ENCODE measurements around the gene NSUN3.

NSUN3 gene

DNA sequence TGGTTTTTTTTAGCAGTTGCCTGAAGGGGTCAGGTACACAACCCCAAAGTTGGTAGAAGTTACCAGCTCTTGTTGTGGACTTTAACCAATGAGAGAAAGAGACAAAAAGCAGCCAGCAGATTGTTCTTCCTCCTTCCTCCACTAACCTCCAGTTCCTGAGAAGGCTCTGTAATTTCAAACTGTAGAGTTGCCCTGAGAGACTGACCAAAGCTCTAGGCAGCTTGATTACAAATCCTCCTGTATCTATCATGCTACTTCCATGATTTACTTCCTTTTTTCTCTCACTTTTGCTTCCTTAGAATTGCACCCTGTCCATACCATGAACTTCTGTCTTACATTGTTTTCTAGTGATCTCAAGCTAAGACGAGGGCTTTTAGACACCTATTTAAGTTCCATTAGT is 29.2 kb downstream of the NSUN3 start:
- H3K4me1 ChIP-seq (ENCODE audit: control insufficient read depth in 1 of 2, insufficient read depth in 2 of 2, low read length in 2 of 2) = no peaks in the 10 kb centered on the region
- no peak overlapping the region for H3K4me3 ChIP-seq (ENCODE audit: low read depth, low read length)
- no peak overlapping the region for H2BK120ac ChIP-seq (ENCODE audit: insufficient read depth, low read length, poor library complexity)
- no peak overlapping the region for H2BK5ac ChIP-seq (ENCODE audit: low read depth, low read length, poor library complexity)
- no peak overlapping the region for H3K18ac ChIP-seq (ENCODE audit: low read length)
- no peak overlapping the region for H4K12ac ChIP-seq (ENCODE audit: low read depth, low read length)
- H3K36me3 ChIP-seq (ENCODE audit: control insufficient read depth in 1 of 2, insufficient read depth in 2 of 2, low read length in 2 of 2) = peaks cover 2% of the 10 kb centered on the region in 2 experiments
- no peak overlapping the region for H3K14ac ChIP-seq (ENCODE audit: low read length)
- H4K91ac ChIP-seq (ENCODE audit: low read depth, low read length) = no peak overlapping the region
- no peak overlapping the region for H2AK5ac ChIP-seq (ENCODE audit: low read length)
- no peak for DNase-seq
- H3K27me3 ChIP-seq (ENCODE audit: insufficient read depth, low read length) = no peaks in the 10 kb centered on the region
- H2BK12ac ChIP-seq (ENCODE audit: low read length) = no peak overlapping the region
- no peak overlapping the region for H4K8ac ChIP-seq (ENCODE audit: low read depth, low read length)
- no peaks in the 10 kb centered on the region for H3K79me2 ChIP-seq (ENCODE audit: control insufficient read depth, insufficient read depth, low read length, poor library complexity)
- no peak overlapping the region for H3K23ac ChIP-seq (ENCODE audit: low read length)
- no peak overlapping the region for H3K27ac ChIP-seq (ENCODE audit: low read depth, low read length)
- no peak overlapping the region for H2AFZ ChIP-seq (ENCODE audit: insufficient read depth, low read length, poor library complexity)
- no peak overlapping the region for H3K4me2 ChIP-seq (ENCODE audit: low read length)
- H3K9me3 ChIP-seq (ENCODE audit: insufficient read depth, low read depth, low read length) = no peaks in the 10 kb centered on the region
- H3K4ac ChIP-seq (ENCODE audit: low read depth, low read length) = no peak overlapping the region
- WGBS (ENCODE audit: extremely low coverage, insufficient coverage, insufficient read length) = no CpG with 5 or more reads among the region's 1 CpG
- no peaks in the 10 kb centered on the region for H3K79me1 ChIP-seq (ENCODE audit: low read length)
- no peak overlapping the region for H3K9ac ChIP-seq (ENCODE audit: low read length)

DNA sequence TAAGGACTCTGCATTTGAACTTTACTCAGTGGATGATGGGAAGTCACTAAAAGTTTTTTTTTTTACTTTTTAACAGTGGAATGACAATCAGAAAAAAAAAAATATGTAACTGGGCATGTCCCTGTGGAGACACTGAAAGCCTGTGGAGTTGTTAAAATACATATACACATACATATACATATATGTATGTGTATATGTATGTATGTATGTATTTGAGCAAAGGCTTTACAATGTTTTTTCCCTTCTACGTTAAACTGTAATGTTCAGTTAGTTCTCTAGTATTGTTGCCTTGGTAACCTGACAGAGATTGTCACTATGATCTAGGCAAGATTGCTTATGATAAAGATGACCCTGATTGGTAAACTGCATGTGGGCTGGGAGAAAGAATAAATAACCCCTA is 30.3 kb downstream of the NSUN3 start:
- no peak for DNase-seq
- Histone ChIP-seq H3K27ac (ENCODE audit: low read depth, low read length) (no peak overlapping the region), H2BK12ac (ENCODE audit: low read length) (no peak overlapping the region), H3K18ac (ENCODE audit: low read length) (no peak overlapping the region), H4K8ac (ENCODE audit: low read depth, low read length) (no peak overlapping the region), H3K4ac (ENCODE audit: low read depth, low read length) (no peak overlapping the region), H3K9ac (ENCODE audit: low read length) (no peak overlapping the region), H2BK5ac (ENCODE audit: low read depth, low read length, poor library complexity) (no peak overlapping the region), H4K91ac (ENCODE audit: low read depth, low read length) (no peak overlapping the region), H3K79me2 (ENCODE audit: control insufficient read depth, insufficient read depth, low read length, poor library complexity) (no peaks in the 10 kb centered on the region), H3K79me1 (ENCODE audit: low read length) (no peaks in the 10 kb centered on the region), H2AK5ac (ENCODE audit: low read length) (no peak overlapping the region), H4K12ac (ENCODE audit: low read depth, low read length) (no peak overlapping the region), H3K27me3 (ENCODE audit: insufficient read depth, low read length) (no peaks in the 10 kb centered on the region), H2AFZ (ENCODE audit: insufficient read depth, low read length, poor library complexity) (no peak overlapping the region), H3K36me3 (ENCODE audit: control insufficient read depth in 1 of 2, insufficient read depth in 2 of 2, low read length in 2 of 2) (peaks cover 2% of the 10 kb centered on the region in 2 experiments), H3K4me3 (ENCODE audit: low read depth, low read length) (no peak overlapping the region), H3K4me1 (ENCODE audit: control insufficient read depth in 1 of 2, insufficient read depth in 2 of 2, low read length in 2 of 2) (no peaks in the 10 kb centered on the region), H3K9me3 (ENCODE audit: insufficient read depth, low read depth, low read length) (no peaks in the 10 kb centered on the region), H2BK120ac (ENCODE audit: insufficient read depth, low read length, poor library complexity) (no peak overlapping the region), H3K23ac (ENCODE audit: low read length) (no peak overlapping the region), H3K14ac (ENCODE audit: low read length) (no peak overlapping the region), H3K4me2 (ENCODE audit: low read length) (no peak overlapping the region)
- WGBS (ENCODE audit: extremely low coverage, insufficient coverage, insufficient read length) = no CpG with 5 or more reads among the region's 1 CpG

DNA sequence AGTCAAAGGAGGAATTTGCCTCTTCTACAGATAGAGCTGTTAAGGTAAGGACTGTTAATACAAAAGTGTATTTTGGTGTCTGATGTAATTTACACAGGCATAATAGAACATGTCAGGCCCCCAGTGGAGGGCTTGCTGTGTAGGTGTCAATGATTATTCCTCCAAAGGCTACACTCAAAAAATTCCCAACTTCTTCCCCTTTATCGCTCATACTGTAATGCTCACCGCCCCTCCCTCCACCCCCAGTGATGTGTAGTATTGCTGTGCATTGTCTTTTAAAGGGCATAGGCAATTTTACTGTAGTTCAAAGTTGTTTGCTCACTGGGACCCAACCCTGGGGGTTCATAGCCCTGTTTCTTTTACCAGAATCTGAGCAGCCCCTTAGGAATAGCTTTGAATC is 32.2 kb downstream of the NSUN3 start:
- Histone ChIP-seq H3K27ac (ENCODE audit: low read depth, low read length) (no peak overlapping the region), H3K9ac (ENCODE audit: low read length) (no peak overlapping the region), H3K14ac (ENCODE audit: low read length) (no peak overlapping the region), H3K23ac (ENCODE audit: low read length) (no peak overlapping the region), H3K27me3 (ENCODE audit: insufficient read depth, low read length) (no peaks in the 10 kb centered on the region), H3K4ac (ENCODE audit: low read depth, low read length) (no peak overlapping the region), H3K79me1 (ENCODE audit: low read length) (no peaks in the 10 kb centered on the region), H2AFZ (ENCODE audit: insufficient read depth, low read length, poor library complexity) (no peak overlapping the region), H2BK120ac (ENCODE audit: insufficient read depth, low read length, poor library complexity) (no peak overlapping the region), H3K4me1 (ENCODE audit: control insufficient read depth in 1 of 2, insufficient read depth in 2 of 2, low read length in 2 of 2) (no peaks in the 10 kb centered on the region), H2BK12ac (ENCODE audit: low read length) (no peak overlapping the region), H2BK5ac (ENCODE audit: low read depth, low read length, poor library complexity) (no peak overlapping the region), H4K8ac (ENCODE audit: low read depth, low read length) (no peak overlapping the region), H2AK5ac (ENCODE audit: low read length) (no peak overlapping the region), H3K9me3 (ENCODE audit: insufficient read depth, low read depth, low read length) (no peaks in the 10 kb centered on the region), H3K79me2 (ENCODE audit: control insufficient read depth, insufficient read depth, low read length, poor library complexity) (no peaks in the 10 kb centered on the region), H3K4me2 (ENCODE audit: low read length) (no peak overlapping the region), H3K18ac (ENCODE audit: low read length) (no peak overlapping the region), H3K36me3 (ENCODE audit: control insufficient read depth in 1 of 2, insufficient read depth in 2 of 2, low read length in 2 of 2) (peaks cover 2% of the 10 kb centered on the region in 2 experiments), H4K12ac (ENCODE audit: low read depth, low read length) (no peak overlapping the region), H3K4me3 (ENCODE audit: low read depth, low read length) (no peak overlapping the region), H4K91ac (ENCODE audit: low read depth, low read length) (no peak overlapping the region)
- WGBS (ENCODE audit: extremely low coverage, insufficient coverage, insufficient read length) = no CpG with 5 or more reads among the region's 2 CpGs
- DNase-seq = no peak

- H3K23ac ChIP-seq (ENCODE audit: low read length) = no peak overlapping the region
- H3K27me3 ChIP-seq (ENCODE audit: insufficient read depth, low read length) = no peaks in the 10 kb centered on the region
- no peak overlapping the region for H3K18ac ChIP-seq (ENCODE audit: low read length)
- H3K36me3 ChIP-seq (ENCODE audit: control insufficient read depth in 1 of 2, insufficient read depth in 2 of 2, low read length in 2 of 2) = peaks cover 0 to 3% of the 10 kb centered on the region in 2 experiments
- no peak overlapping the region for H2BK5ac ChIP-seq (ENCODE audit: low read depth, low read length, poor library complexity)
- H2AFZ ChIP-seq (ENCODE audit: insufficient read depth, low read length, poor library complexity) = no peak overlapping the region
- no peak overlapping the region for H3K4me3 ChIP-seq (ENCODE audit: low read depth, low read length)
- no peak overlapping the region for H3K4ac ChIP-seq (ENCODE audit: low read depth, low read length)
- H3K9me3 ChIP-seq (ENCODE audit: insufficient read depth, low read depth, low read length) = no peaks in the 10 kb centered on the region
- no peak overlapping the region for H3K4me2 ChIP-seq (ENCODE audit: low read length)
- H3K27ac ChIP-seq (ENCODE audit: low read depth, low read length) = no peak overlapping the region
- no CpG with 5 or more reads among the region's 3 CpGs for WGBS (ENCODE audit: extremely low coverage, insufficient coverage, insufficient read length)
- no peak overlapping the region for H2AK5ac ChIP-seq (ENCODE audit: low read length)
- no peak overlapping the region for H2BK12ac ChIP-seq (ENCODE audit: low read length)
- H3K9ac ChIP-seq (ENCODE audit: low read length) = no peak overlapping the region
- H4K91ac ChIP-seq (ENCODE audit: low read depth, low read length) = no peak overlapping the region
- H4K12ac ChIP-seq (ENCODE audit: low read depth, low read length) = no peak overlapping the region
- no peaks in the 10 kb centered on the region for H3K79me1 ChIP-seq (ENCODE audit: low read length)
- H4K8ac ChIP-seq (ENCODE audit: low read depth, low read length) = no peak overlapping the region
- DNase-seq = peak in 1 of 2 donors; percentile 6
- H3K79me2 ChIP-seq (ENCODE audit: control insufficient read depth, insufficient read depth, low read length, poor library complexity) = no peaks in the 10 kb centered on the region
- H2BK120ac ChIP-seq (ENCODE audit: insufficient read depth, low read length, poor library complexity) = no peak overlapping the region
- no peaks in the 10 kb centered on the region for H3K4me1 ChIP-seq (ENCODE audit: control insufficient read depth in 1 of 2, insufficient read depth in 2 of 2, low read length in 2 of 2)
- H3K14ac ChIP-seq (ENCODE audit: low read length) = no peak overlapping the region
These were observed 35.6 kb downstream of the NSUN3 start for GRCh38 chr3:94098452-94098851.
